ENCODE measurements around the gene LARGE1.

Gene LARGE1

DNA sequence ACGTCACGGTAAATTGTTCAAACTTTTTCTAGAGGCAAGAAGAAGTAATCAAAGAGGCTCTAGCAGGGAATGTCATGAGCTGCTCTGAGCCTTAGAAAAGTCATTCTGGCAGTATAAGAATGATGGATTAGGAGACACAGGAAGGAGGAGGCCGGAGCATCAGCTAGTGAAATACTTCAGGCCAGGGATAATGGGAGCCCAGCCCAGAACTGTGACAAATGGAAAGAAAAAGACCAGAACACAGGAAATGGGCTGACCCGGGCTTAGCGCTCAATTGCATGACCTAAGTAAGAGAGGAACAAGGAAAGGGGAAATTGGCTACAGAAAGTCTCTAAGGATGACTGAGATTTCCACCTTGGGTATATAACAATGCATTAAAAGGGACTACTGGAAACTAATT lies 108.6 kb downstream of the LARGE1 start:
- no peak for DNase-seq

- no peak for DNase-seq
These were observed 109.1 kb downstream of the LARGE1 start for GRCh38 chr22:33811208-33811607.

- no peak for DNase-seq
These were observed 112.8 kb downstream of the LARGE1 start for GRCh38 chr22:33807470-33807869.

GRCh38 chr22:33806191-33806590 lies 114.1 kb downstream of the LARGE1 start:
- no peak for DNase-seq

GRCh38 chr22:33803371-33804282 lies 116.6 kb downstream of the LARGE1 start:
- DNase-seq = no peak

GRCh38 chr22:33798401-33798800 lies 121.9 kb downstream of the LARGE1 start:
- DNase-seq = no peak

DNA sequence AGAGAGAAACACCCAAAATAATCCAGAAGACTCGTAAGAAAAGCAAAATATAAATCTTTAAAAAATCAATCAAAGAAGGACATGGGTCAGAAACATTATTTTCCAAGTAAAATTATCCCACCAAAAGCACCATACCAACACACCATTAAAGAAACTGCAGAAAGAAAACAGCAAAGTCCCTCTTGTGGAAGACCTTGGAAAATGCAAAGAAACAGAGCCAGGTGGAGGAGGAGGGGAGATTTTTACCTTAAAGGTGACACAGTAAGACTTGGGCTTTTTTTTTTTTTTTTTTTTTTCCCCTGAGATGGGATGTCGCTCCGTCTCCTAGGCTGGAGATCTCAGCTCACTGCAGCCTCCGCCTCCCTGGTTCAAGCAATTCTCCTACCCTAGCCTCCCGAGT lies 123.8 kb downstream of the LARGE1 start:
- no peak for DNase-seq

- no peak for DNase-seq
These were observed 126.8 kb downstream of the LARGE1 start for GRCh38 chr22:33793475-33793874.

GRCh38 chr22:33792832-33793231 lies 127.4 kb downstream of the LARGE1 start:
- no peak for DNase-seq

GRCh38 chr22:33789690-33790253 lies 130.5 kb downstream of the LARGE1 start:
- DNase-seq = no peak

GRCh38 chr22:33788927-33789326 lies 131.3 kb downstream of the LARGE1 start:
- DNase-seq = no peak

GRCh38 chr22:33787645-33788456 lies 132.4 kb downstream of the LARGE1 start:
- no peak for DNase-seq

DNA sequence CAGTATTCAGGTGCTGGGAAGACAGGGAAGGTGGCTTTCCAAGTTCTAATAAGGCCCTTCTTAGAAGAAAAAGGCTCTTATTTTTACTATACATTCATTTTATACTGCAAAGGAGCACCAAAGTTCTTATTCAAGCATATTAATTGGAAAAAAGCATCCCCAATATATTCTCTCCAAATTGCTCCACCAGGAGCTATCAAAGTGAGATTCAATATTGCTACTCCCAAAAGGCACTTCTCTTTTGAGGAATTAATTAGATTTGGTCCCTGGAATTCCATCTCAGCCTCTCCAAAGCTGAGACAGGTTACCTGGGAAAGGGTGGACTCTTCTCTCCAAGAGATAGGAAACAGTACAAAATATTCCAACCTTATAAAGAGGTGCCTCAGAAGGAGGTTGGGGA lies 134.1 kb downstream of the LARGE1 start:
- DNase-seq = no peak

DNA sequence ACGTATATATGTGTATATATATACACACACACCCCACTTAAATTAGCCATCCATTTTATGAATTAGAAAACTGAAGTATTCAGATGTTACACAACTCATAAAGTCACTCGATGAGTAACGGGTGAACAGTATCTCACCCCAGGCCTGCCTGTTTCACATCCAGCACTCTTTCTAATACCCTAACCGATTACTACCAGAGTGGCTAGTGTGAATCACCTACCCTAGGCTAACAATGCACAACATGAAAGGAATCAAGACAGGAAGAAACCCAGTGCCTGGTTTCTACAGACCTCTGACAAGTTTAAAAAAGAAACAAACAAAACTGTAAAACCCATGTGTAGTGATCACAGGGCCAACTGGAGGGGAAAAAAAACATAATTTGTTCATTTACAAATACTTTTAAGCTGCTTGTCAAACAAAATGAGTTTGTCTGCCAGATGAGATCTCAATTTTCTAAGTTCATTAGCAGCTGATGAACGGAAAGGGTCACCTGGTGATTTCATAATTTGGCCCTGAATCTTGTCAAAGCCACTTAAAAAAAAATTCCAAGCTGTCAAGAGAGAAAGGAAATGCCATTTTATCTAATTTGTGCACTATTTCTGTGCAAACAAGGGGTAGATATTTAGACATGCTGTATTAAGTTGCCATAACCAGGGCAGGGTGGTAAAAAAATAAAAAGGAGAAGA lies 134.8 kb downstream of the LARGE1 start:
- DNase-seq = no peak

DNA sequence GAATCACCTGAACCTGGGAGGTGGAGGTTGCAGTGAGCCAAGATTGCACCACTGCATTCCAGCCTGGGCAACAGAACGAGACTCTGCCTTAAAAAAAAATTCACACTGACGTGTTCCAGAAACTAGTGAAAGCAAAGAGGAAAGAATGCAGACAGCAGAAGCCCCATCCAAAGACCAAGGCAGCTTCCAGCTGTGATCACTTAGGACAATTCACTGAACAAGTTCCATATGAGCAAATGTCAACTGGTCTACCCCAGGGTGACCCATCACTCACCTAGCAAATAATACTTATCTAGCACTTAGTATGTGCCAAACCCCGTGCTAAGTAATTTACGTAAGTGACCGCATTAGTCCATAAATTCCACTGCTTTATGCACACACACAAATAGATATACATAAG lies 138.9 kb downstream of the LARGE1 start:
- DNase-seq = no peak

DNA sequence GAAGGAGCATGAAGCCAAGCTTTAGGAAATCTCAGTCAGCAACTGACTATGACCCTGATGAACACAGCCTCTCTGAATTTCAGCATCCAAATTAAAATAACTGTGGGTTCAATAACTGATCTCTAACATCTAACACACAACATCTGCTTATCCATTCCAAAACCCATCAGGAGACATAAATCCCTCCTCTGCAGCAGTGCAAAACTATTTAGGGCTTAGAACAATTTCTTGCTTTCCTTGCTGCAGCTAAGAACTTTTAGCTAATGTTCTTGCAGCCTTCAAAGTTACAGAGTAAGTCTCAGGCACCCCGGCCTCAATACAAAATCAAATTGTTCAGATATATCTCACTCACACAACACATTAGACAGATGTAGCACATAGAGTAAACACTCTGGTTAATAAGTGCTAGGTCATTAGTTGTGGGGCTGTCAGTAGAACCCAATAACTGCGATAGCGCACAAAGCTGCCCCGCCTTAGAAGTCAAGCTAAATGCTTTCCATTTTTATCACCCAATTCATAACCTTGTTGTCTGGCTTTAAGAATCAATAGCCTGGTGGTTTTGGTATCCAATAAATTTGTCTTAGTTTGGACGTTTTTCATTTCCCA lies 139.6 kb downstream of the LARGE1 start:
- no peak for DNase-seq

DNA sequence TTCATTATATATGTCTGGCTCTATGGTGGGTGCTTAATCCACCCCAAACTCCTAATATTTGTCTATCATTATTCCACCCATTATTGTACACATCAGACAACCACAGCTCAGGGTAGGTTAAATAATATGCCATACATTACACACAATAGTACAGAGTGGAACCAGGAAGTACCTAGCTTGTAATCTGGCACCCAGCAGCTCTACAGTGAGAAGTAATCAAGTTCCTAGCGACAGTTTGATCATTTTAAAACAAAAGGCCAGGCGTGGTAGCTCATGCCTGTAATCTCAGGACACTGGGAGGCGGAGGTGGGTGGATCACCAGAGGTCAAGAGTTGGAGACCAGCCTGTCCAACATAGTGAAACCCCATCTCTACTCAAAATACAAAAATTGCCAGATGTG lies 141.0 kb downstream of the LARGE1 start:
- DNase-seq = no peak

DNA sequence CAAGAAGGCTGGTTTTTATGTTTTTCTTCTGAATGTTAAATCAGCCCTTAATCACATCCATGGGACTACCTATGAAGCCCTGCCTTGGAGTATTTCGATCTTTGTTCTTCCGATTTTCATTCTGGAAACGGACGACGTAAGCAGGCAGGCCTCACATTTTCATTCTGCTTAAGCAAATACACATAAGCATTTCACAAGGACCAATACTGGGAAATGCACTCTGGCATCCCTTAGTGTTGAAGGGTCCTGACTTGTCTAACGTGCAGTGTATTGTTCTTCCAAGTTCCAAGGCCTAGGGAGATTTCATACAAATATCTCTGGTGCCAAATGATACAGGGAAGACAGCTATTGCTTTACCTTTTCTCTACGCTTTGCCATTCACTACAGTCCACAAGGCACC lies 143.8 kb downstream of the LARGE1 start:
- no peak for DNase-seq

DNA sequence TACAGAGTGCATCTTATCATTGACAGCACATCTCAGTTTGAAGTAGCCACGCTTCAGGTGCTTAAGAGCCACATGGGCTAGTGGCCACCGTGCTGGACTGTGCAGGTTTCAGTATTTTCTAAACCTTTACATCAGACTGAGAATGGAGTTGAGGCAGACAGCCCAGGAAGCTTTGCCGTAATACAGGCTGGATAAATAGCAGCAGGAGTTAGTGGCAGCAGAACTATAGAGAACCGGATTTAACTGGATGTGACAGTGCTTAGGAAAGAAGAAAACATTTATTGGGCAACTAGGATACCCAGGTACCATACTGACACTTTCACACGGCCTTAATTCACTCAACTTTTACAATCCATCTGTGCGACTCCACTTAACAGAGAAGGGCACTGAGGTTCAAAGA lies 145.5 kb downstream of the LARGE1 start:
- DNase-seq = no peak

DNA sequence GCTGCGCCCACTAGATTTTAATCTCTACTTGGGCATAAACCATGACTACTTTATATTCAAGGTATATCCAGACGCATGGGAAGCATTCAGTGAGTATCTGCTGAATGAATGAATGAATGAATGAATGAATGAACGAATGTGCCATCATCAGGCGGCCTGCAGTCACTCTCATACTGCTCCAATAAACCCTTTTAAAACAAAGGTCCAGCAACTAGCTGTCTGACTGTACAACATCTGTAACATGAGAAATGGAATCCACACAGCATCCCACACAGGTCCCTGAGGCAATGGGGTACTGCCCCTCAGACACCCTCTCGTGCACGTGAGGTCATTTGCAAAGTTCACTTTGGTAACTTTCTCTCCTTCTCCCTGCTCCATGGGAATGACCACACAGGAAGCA lies 147.5 kb downstream of the LARGE1 start:
- no peak for DNase-seq

DNA sequence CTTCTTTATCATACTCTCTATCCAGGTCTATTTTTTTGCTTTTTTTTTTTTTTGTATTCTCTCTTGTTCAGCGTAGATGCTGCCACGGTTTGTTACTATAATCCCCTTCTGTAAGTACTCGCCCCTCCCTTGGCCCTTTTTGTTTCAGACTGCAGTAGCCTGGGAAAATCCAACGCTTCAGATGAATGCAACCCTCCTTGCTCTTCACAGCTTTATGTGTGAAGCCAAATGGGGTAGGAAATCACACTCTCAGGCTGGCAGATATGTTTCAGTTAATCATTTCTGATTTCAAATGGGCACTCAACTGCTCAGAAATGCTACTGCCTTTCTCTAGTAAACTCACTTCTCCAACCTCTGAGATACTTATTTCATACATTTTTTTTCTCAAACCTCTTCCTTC lies 149.1 kb downstream of the LARGE1 start:
- DNase-seq = no peak

DNA sequence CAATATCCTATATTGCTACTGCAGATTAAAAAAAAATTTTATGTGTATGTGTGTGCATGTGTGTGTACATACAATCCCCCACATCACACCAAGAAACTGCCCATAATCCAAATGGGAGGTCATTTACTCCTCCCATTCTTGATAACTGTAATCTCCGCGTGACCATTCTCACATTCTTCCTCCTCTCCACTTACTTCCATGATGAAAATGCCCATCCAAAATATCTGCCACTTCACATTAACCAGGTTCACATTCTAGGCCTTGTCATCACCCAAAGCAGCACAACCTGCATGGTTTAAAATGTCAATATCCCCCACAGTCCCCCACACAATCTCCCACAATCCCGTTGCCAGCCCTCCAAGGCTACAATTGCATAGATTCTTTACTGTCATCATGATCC lies 149.6 kb downstream of the LARGE1 start:
- DNase-seq = no peak

GRCh38 chr22:33766091-33766490 lies 154.2 kb downstream of the LARGE1 start:
- DNase-seq = no peak

All from NCI-H1436 (cell line).